Measurements from ENCODE around the gene CCDC136.
A peak's percentile ranks its signal among the peaks of the same experiment; 100 is the strongest.

The CCDC136 gene

DNA sequence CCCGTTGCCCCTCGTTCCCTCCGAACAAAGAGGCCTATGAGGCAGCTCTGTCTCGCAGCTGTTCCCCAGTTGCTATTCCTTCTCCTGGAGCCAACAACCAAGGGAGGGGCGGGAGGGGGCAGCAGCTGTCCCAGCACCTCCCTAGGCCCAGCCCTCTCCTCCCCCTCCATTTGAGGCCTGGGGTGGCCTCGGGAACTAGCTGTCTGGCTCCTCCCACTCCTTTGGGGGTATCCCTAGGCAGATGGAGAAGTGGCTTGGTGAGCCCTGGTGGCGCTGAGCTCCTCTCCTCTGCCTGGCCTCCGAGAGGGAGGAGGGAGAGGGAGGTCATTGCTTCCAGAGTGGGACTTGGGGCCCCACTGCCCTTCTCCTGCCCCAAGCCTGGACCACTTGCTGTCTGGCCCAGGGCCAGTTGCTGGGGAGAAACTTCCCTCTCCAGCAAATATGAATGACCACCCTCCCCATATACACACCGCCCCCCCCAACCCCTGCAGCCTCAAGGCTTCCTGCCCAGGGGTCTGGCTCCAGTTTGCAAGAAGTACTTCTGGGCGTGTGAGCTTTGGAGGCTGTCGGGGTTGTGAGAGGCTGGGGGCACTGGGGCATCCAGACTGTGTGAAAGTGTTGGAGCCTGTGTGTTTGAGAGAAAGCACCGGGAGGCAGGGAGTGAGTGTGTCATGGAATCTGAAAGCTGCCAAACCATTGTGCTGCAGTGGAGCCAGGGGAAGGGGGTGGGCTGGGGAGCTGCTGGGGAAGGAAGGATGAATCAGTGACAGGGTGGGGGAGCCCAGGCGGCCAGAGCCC, 41.6 kb downstream of the CCDC136 start:
- DNase-seq = no peak

DNA sequence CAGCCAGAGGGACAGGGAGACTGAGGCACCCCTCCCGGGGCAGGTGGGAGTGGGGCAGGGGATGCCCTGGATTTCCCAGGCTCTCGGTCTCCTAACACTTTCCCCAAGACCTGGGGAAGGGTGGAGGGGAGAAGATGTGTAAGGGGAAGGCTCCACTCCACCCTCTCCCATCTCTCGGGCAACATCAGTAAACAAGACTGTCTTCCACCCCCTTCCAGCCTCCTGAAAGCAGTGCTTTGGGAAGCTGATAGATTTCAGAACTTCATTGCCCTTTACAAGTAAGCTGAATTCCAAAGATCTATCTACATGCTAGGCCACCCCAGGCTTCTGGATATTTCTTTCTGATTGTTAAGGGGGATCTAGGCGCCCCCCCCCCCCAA, 42.2 kb downstream of the CCDC136 start:
- no peak for DNase-seq

DNA sequence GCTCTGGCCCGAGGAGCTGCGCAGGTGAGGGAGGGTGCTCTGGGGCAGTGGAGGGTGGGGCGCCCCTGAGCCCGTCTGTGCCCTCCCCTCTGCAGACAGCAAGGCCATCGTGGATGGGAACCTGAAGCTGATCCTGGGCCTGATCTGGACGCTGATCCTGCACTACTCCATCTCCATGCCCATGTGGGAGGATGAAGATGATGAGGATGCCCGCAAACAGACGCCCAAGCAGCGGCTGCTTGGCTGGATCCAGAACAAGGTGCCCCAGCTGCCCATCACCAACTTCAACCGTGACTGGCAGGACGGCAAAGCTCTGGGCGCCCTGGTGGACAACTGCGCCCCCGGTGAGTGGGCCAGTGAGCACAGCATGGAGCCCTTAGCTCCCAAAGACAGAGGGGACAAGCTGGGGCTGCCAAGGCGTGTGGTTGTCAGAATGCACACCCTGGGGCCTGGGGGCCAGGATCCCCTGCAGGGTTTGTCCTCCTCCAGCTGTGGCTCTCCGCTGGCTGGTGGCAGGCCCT, 43.5 kb downstream of the CCDC136 start:
- no peak for DNase-seq

DNA sequence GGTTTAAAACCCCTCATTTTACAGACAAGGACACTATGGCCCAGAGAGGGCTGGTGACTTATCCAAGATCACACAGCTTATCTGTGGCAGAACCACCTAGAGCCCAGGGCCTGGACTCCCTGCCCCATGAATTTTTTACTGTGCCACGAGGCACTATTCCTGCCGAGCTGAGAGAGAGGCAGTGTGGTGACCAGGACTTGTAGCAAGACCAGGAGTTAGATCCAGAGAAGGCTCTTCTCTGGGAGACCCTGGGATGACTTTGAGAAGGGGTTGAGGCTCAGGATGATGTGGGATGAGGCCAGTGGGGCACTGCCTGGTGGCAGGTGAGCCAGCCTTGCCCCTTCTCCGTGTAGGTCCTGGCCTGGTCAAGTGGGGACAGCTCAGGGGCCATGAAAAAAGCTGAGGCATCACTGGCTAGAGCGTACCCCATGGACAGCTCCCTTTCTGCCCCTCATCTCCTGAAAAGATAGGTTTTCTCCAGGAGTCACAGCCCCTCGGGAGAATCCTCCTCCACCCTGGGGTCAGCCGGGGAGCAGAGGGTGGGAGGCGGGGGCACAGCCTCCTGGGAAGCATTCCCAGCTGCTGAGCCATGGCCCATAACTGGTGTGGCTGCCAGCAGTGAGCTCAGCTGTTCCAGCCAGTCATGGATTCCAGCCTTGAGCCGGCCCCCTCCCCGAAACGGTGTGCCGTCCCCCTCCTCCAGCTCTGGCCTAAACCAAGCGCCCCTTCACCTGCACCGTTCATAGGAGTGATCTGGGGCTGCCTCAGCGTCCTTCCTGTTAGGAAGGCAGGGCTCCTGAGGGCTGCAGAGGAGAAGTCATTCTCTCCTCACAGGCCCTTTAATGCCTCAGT, 44.2 kb downstream of the CCDC136 start:
- no peak for DNase-seq

DNA sequence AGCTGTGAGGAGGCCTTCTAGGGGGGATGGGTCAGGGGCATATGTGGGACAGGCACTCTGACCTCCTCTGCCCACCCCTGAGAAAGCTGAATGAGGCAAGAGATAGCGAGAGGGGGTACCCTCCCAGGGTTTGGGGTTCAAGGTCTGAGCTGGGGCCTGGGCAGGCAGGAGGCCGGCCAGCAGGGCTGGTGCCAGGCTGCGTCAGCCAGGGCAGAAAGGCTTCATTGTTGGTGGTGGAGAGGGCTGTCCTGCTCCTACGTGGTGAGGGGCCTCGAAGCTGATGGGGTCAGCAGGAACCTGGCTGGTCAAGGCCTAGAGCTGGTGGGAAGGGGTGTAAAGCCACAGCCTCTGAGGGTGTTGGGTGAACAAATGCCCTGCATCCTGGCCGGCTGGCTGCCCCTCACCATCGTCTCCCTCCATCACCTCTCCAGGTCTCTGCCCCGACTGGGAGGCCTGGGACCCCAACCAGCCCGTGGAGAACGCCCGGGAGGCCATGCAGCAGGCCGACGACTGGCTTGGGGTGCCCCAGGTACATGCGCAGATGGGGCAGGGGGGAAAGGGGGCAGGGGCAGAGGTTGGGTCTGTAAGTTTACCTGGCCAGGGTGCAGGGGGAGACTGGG, 45.1 kb downstream of the CCDC136 start:
- DNase-seq = no peak

DNA sequence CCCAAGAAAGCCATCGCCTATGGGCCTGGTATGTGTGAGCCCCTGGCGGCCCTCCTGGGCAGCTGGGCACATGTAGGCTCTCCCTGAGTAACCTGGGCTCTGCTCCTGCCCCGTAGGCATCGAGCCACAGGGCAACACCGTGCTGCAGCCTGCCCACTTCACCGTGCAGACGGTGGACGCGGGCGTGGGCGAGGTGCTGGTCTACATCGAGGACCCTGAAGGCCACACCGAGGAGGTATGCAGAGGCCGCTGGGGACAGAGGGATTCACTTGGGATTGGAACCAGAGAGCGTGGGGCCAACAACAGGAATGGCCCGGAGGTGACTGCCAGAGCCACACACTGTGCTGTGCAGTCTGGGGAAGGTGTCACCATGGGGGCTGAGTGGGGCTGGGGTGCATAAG, 45.8 kb downstream of the CCDC136 start:
- no peak for DNase-seq

DNA sequence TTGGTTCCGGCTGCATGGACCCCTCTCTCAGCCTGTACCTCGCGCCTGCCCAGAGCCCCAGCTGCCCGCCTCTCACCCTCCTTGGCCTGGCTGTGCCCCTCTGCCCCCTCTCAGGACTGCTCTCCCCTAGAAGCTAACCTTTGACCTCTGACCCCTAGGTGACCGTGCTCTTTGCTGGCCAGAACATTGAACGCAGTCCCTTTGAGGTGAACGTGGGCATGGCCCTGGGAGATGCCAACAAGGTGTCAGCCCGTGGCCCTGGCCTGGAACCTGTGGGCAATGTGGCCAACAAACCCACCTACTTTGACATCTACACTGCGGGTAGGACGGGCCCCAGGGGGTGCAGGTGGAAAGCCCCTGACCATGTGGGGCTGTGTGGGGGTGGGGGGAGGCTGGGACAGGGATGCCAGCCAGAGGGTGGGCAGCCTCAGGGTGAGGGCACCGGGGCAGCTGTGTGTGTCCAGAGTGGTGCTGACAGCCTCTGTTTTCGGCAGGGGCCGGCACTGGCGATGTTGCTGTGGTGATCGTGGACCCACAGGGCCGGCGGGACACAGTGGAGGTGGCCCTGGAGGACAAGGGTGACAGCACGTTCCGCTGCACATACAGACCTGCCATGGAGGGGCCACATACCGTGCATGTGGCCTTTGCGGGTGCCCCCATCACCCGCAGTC, 46.5 kb downstream of the CCDC136 start:
- DNase-seq = no peak

DNA sequence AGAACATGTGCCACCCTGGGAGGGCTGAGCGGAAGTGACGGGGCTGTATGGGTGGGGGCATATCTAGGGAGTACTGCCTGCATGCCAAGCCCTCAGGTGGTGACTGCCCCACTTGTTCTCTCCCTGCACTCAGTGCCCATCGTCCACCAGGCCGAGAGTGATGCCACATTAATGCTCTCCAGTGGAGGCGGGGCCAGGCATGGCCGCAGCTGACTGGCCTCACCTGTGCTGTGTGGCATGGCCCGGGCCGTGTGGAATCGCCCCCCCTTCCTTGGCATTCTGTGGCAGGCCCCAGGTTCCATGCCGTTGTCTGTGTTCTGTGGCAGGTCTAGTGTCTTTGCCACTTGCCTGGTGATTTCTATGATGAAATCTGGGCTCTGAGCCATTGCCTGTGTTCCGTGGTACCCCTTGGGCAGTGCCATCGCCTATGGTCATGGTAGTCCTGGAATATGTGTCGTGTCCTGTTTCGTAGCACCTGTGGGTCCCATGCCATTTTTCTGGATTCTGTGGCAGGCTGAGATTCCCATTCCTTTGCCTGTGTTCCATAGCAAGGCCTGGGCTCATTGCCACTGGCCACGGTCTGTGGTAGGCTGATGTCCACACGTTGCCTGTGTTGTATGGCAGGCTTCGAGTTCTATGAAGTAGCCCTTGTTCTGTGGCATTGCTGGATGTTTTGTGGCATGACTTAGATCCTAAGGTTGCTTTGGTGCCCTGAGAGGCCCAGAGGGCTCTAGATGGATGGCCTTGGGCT, 47.4 kb downstream of the CCDC136 start:
- DNase-seq = no peak

DNA sequence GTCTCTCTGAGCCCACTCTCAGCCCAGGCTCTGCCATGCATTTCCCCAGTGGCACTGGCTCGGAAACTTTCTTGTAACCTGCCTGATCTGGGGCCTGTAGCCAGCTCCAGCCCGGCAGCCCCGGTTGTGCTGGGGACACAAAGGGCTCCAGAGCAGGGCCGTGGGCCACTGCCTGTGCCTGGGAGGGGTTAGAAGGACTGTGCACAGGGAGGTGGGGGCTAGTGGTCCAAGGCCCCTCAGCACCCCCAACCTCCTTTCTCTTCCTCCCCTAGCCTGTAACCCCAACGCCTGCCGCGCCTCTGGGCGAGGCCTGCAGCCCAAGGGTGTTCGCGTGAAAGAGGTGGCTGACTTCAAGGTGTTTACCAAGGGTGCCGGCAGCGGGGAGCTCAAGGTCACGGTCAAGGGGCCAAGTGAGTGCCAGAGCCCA, 48.0 kb downstream of the CCDC136 start:
- no peak for DNase-seq

DNA sequence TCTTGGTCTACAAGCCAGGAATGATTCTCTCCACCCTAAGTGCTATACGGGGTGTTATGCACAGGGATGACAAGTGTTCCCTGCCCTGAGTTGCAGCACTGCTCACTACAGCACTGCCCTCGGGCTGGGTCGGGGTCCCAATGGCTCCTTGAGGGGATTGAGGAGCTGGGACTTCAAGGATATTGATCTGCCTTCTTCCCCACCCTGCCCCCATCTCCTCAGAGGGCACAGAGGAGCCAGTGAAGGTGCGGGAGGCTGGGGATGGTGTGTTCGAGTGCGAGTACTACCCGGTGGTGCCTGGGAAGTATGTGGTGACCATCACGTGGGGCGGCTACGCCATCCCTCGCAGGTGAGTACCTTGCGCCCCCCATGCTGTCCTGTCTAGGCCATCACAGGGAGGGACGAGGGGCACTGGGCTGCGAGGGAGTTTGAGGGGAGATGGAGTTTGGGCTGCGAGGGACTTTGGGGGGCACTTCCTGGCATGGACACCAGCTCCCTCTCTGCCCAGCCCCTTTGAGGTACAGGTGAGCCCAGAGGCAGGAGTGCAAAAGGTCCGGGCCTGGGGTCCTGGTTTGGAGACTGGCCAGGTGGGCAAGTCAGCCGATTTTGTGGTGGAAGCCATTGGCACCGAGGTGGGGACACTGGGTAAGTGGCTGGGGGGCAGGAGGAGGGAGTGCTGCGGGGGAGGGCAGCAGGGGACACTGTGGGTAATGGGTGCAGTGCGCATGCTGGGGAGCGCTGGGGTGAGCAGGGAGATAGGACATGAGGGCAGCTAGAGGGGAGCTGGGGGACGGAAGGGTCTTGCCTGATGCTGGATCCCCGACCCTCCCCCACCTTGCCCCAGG, 48.8 kb downstream of the CCDC136 start:
- DNase-seq = no peak

DNA sequence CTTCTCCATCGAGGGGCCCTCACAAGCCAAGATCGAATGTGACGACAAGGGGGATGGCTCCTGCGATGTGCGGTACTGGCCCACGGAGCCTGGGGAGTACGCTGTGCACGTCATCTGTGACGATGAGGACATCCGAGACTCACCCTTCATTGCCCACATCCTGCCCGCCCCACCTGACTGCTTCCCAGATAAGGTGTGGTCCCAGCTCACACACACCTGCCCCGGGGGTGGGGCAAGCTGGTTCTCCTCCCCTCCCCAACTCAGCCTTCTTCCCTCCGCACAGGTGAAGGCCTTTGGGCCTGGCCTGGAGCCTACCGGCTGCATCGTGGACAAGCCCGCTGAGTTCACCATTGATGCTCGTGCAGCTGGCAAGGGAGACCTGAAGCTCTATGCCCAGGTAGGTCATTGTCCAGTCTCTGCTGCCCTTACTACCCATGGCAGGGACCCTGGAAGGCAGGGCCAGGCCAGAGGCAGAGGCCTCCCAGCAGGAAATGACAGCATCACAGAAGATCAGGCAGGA, 49.5 kb downstream of the CCDC136 start:
- no peak for DNase-seq

DNA sequence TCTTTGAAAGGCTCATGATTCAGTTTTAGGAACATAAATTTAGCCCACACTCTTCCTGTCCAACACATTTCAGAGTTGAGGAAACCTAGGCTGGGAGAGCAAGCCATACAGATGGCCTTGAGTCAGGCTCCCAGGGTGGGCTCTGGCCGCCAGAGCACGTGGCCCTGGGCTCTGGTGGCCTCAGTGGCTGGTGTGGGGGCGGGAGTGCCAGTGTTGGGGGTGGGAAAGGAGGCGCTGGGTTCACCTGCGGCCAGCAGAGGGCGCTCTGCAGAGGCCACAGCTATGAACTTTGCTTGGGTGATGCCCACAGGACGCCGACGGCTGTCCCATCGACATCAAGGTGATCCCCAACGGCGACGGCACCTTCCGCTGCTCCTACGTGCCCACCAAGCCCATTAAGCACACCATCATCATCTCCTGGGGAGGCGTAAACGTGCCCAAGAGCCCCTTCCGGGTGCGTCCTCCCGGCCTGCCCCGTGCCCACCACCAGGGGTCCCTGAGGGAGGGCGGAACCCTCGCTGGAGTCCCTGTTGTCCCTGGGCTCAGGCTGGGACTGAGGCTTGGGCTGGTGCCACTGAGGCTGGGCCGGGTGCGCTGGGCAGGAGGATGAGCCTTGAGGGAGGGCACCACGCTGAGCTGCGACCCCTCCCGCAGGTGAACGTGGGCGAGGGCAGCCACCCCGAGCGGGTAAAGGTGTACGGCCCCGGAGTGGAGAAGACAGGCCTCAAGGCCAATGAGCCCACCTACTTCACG, 50.3 kb downstream of the CCDC136 start:
- peak; percentile 25 for DNase-seq

DNA sequence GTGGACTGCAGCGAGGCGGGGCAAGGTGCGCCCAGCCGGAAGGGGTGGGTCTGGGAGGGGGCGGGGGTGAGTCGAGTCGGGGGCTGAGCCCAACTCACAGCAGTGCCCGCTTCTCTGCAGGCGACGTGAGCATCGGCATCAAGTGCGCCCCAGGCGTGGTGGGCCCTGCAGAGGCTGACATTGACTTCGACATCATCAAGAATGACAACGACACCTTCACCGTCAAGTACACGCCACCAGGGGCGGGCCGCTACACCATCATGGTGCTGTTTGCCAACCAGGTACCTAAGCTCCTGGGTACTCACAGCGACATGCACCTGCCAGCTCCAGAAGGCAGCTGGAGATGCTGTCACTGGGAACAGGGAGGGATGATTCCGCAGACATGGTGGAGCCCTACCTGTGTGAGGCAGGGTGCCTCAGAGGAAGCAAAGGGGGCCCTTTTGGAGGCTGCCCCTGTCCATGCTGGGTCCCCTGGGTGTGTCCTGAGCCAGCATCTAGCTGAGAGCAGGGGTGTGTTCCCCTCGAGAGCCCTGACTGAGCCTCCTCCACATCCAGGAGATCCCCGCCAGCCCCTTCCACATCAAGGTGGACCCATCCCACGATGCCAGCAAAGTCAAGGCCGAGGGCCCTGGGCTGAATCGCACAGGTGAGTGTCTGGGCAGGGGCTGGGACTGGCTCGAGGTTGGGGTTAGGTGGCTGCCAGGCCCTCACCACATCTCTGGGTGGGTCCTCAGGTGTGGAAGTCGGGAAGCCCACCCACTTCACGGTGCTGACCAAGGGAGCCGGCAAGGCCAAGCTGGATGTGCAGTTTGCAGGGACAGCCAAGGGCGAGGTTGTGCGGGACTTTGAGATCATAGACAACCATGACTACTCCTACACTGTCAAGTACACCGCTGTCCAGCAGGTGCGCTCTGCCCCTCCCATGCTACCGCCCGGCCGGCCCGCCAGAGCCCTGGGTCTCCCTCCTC, 51.2 kb downstream of the CCDC136 start:
- DNase-seq = peak; percentile 35

DNA sequence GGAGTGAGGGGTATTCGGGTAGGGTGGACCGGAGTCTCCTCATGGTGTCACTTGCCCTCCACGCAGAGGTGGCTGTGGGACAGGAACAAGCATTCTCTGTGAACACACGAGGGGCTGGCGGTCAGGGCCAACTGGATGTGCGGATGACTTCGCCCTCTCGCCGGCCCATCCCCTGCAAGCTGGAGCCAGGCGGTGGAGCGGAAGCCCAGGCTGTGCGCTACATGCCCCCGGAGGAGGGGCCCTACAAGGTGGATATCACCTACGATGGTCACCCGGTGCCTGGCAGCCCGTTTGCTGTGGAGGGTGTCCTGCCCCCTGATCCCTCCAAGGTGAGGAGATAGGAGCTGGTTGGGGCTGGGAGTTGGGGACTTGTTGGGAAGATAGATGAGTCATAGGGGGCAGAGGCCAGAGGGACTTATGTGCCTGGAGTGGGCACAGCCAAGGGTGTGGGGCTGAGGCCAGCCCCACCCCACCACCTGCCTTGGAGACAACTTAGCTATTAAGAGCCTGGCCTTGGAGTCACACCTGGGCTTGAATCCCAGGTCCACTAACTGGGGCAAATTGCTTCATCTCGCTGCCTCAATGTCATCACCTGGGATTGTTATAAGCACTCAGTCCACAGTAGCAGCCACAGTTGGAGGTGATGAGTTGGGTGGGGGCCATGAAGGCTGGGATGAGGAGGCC, 52.3 kb downstream of the CCDC136 start:
- DNase-seq = no peak

DNA sequence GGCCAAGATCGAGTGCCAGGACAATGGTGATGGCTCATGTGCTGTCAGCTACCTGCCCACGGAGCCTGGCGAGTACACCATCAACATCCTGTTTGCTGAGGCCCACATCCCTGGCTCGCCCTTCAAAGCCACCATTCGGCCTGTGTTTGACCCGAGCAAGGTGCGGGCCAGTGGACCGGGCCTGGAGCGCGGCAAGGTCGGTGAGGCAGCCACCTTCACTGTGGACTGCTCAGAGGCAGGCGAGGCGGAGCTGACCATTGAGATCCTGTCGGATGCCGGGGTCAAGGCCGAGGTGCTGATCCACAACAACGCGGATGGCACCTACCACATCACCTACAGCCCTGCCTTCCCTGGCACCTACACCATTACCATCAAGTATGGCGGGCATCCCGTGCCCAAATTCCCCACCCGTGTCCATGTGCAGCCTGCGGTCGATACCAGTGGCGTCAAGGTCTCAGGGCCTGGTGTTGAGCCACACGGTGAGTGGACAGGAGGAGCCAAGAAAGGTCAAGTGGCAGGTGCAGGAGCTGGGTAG, 53.1 kb downstream of the CCDC136 start:
- no peak for DNase-seq

DNA sequence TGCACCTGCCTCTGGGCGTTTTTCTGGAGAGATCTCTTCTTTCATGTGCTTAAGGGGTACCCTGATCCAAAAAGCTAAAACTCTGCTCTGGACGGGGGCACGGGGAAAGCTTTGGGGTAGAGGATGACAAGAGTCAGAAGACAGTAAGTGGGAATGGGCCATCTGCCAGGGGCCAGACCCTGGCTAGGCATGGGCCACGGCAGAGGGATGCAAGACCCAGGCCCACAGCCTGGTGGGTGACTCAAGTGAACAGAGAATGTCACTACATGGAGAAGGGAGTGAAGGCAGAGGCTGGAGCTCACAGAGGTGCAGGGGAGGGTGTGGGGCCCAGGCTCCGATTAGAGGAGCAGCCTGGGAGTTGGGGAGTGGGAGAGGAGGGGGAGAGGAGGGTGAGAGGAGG, 53.7 kb downstream of the CCDC136 start:
- DNase-seq = no peak

DNA sequence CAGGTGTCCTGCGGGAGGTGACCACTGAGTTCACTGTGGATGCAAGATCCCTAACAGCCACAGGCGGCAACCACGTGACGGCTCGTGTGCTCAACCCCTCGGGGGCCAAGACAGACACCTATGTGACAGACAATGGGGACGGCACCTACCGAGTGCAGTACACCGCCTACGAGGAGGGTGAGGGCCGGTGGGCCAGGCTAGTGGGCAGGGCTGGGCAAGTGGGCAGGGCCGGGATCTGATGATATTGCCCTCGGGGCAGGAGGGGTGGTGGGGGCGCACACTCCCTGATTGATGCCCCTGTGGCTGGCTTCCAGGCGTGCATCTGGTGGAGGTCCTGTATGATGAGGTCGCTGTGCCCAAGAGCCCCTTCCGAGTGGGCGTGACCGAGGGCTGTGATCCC, 54.2 kb downstream of the CCDC136 start:
- DNase-seq = no peak

Data from NCI-H526 treated with DMSO at 0.1 percent for 48 hours (cell line).